ENCODE measurements around the gene TMEM185B. TPM values are rescaled to one million over a fixed set of nuclear protein-coding genes. Genes with fewer than 3 reads are reported as not detected.

The TMEM185B gene
- total and polyA plus RNA-seq, 8 donors, result 2.8 to 13.5 (median 8.6) TPM

GRCh38 chr2:120243875-120244553 is 20.8 kb upstream of the TMEM185B start:
- TF ChIP-seq, protein P1, sequence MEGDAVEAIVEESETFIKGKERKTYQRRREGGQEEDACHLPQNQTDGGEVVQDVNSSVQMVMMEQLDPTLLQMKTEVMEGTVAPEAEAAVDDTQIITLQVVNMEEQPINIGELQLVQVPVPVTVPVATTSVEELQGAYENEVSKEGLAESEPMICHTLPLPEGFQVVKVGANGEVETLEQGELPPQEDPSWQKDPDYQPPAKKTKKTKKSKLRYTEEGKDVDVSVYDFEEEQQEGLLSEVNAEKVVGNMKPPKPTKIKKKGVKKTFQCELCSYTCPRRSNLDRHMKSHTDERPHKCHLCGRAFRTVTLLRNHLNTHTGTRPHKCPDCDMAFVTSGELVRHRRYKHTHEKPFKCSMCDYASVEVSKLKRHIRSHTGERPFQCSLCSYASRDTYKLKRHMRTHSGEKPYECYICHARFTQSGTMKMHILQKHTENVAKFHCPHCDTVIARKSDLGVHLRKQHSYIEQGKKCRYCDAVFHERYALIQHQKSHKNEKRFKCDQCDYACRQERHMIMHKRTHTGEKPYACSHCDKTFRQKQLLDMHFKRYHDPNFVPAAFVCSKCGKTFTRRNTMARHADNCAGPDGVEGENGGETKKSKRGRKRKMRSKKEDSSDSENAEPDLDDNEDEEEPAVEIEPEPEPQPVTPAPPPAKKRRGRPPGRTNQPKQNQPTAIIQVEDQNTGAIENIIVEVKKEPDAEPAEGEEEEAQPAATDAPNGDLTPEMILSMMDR (IDR thresholded peaks at IDR 0.05), result no peak
- peak in 1 of 6 donors; percentile 22 for DNase-seq
- H3K36me3 ChIP-seq, result no peaks in the 10 kb centered on the region
- intact Hi-C loops (cut with DNase I), result no loop called here
- H3K9me3 ChIP-seq, result no peaks in the 10 kb centered on the region
- no peaks in the 10 kb centered on the region for H3K27me3 ChIP-seq
- FAIRE-seq, result no peak
- H3K4me1 ChIP-seq, result no peaks in the 10 kb centered on the region
- ATAC-seq, result no peak
- H3K4me3 ChIP-seq, result no peak overlapping the region
- 94 to 98% methylated on average over 9 of the region's 9 CpGs for WGBS, 2 donors
- H3K27ac ChIP-seq, result no peak overlapping the region

GRCh38 chr2:120243211-120243610 is 20.0 kb upstream of the TMEM185B start:
- intact Hi-C loops (cut with DNase I), result no loop called here
- Histone ChIP-seq H3K4me1 (no peaks in the 10 kb centered on the region), H3K4me3 (no peak overlapping the region), H3K27me3 (no peaks in the 10 kb centered on the region), H3K9me3 (no peaks in the 10 kb centered on the region), H3K27ac (no peak overlapping the region), H3K36me3 (no peaks in the 10 kb centered on the region)
- no peak for FAIRE-seq
- no peak for DNase-seq
- TF ChIP-seq, protein P1 (IDR thresholded peaks at IDR 0.05), result no peak
- 86 to 90% methylated on average over 3 of the region's 3 CpGs for WGBS, 2 donors
- no peak for ATAC-seq

- FAIRE-seq, result no peak
- intact Hi-C loops (cut with DNase I), result no loop called here
- H3K36me3 ChIP-seq, result no peaks in the 10 kb centered on the region
- 82 to 89% methylated on average over 6 of the region's 6 CpGs for WGBS, 2 donors
- no peak overlapping the region for H3K27ac ChIP-seq
- H3K27me3 ChIP-seq, result no peaks in the 10 kb centered on the region
- H3K4me3 ChIP-seq, result no peak overlapping the region
- DNase-seq, result no peak
- H3K9me3 ChIP-seq, result no peaks in the 10 kb centered on the region
- no peaks in the 10 kb centered on the region for H3K4me1 ChIP-seq
- TF ChIP-seq, protein P1 (IDR thresholded peaks at IDR 0.05), result no peak
- no peak for ATAC-seq
Measured at GRCh38 chr2:120241684-120242083, 18.5 kb upstream of the TMEM185B start.

- intact Hi-C loops (cut with DNase I), result no loop called here
- no peaks in the 10 kb centered on the region for H3K9me3 ChIP-seq
- H3K36me3 ChIP-seq, result no peaks in the 10 kb centered on the region
- DNase-seq (peak in 1 of 6 donors; percentile 32), FAIRE-seq (no peak), ATAC-seq (no peak)
- H3K27me3 ChIP-seq, result no peaks in the 10 kb centered on the region
- H3K4me3 ChIP-seq, result no peak overlapping the region
- no peaks in the 10 kb centered on the region for H3K4me1 ChIP-seq
- TF ChIP-seq, protein P1 (IDR thresholded peaks at IDR 0.05), result no peak
- H3K27ac ChIP-seq, result no peak overlapping the region
- 91 to 92% methylated on average over 10 of the region's 10 CpGs for WGBS, 2 donors
Measured at GRCh38 chr2:120240901-120241429, 17.8 kb upstream of the TMEM185B start.
